GM19467 (cell line): ENCODE measurements around the gene RAB44.

Experiments
- ATAC-seq: cut with Tn5 transposase; IDR thresholded peaks from one replicate; pipeline ENCODE4 v1.9.1; 2021; ENCODE audit warnings: mild to moderate bottlenecking, moderate library complexity; ENCODE audit not compliant: unreplicated experiment

Gene RAB44

GRCh38 chr6:36749829-36750489, 52.3 kb downstream of the RAB44 start:
- ATAC-seq = no peak

DNA sequence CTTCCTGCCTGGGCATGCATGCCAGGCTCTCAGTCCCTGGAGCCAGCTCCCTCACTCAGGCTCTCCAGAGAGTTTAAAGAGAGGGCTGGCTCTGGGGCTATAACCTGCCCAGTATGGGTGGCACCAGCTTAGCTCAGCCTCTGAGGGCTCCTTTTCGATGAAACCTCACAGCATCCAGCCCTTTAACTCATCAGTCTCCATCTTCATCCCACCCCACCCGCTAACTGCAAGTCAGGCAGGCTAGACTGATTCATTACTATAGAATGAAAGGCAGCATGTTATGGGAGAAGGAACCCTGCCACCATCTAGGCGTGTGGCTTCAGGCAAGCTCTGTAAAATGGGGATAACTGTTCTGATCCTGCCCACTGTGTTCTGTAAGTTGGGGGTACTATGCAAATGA, 53.5 kb downstream of the RAB44 start:
- no peak for ATAC-seq

- no peak for ATAC-seq
Observed at GRCh38 chr6:36751833-36752186, 54.2 kb downstream of the RAB44 start.

GRCh38 chr6:36752187-36752885, 54.7 kb downstream of the RAB44 start:
- no peak for ATAC-seq

- peak; percentile 33 for ATAC-seq
Observed at GRCh38 chr6:36752886-36753506, 55.4 kb downstream of the RAB44 start.

GRCh38 chr6:36753671-36754405, 56.2 kb downstream of the RAB44 start:
- ATAC-seq = no peak

- no peak for ATAC-seq
Observed at GRCh38 chr6:36754582-36755434, 57.2 kb downstream of the RAB44 start.

GRCh38 chr6:36755435-36756348, 58.1 kb downstream of the RAB44 start:
- ATAC-seq = peak; percentile 32

DNA sequence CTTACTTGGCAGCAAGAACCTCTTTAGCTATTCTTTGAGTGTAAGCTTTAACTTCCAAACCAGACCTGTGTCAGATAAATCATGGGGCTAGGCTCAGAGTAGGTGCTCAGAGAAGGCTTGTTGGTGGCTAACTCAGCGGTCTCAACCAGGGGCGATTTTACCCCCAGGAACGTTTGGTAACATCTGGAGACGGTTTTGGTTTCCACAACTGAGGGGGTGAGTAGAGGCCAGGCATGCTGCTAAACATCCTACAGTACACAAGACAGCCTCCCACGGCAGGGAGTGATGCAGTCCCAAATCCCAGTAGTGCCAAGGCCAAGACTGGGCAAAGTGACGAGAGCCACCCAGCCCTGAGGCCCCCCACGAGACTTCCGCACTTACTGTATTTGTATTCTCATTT, 59.2 kb downstream of the RAB44 start:
- no peak for ATAC-seq

DNA sequence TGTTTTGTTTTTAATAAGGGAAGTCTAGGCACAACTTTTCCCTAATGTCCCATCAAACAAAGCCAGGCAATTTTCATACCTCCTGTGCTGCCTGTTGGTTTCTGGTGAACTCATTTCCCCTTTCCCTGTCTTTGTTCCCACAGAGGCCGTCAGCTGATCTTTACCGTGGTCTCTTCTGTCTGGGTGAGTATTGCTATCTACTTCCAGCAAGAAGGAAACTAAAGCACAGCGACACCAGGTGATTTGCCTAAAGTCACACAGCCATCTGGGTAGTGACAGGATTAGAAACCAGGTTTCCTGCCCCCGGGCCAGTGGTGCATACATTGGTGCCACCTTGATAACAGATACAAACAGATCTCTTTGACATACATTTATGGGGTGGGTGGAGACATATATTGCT, 59.6 kb downstream of the RAB44 start:
- no peak for ATAC-seq

DNA sequence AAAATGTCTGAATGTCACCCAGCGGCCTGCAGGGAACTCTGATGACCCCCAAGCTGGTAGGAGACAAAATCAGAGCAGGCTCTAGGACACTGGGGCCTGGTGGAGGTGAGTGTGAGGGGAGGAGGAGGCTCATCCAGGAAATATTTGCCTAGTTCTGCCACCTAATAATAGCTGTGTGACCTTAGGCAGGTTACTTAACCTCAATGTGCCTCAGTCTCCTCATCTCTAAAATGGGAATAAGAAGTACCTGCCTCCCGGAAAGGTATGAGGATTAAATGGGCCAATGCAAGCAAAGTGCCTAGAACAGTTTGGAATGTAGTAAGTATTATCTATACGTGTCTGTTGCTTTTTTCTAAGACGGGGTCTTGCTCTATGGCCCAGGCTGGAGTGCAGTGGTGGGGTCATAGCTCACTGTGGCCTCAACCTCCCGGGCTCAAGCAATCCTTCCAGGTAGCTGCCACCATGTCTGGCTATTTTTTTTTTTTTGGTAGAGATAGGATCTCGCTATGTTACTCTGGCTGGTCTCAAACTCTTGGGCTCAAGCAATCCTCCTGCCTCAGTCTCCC, 60.4 kb downstream of the RAB44 start:
- ATAC-seq = no peak

GRCh38 chr6:36758516-36759147, 61.0 kb downstream of the RAB44 start:
- no peak for ATAC-seq

GRCh38 chr6:36759148-36759759, 61.6 kb downstream of the RAB44 start:
- no peak for ATAC-seq

GRCh38 chr6:36760685-36761435, 63.2 kb downstream of the RAB44 start:
- ATAC-seq = no peak

DNA sequence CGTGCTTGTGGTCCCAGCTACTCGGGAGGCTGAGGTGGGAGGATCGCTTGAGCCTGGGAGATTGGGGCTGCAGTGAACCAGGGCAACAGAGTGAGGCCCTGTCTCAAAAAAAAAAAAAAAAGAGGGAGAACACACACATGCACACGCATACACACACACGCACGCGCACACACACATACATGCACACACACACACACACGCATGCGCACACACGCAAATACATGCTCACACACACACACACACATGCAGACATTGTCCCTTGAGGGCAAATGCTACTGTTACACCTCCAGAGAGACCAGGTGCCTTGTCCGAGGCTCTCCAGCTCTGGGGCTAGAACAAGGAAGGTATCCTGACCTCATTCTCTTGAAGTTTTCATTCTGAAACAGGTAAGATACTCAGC, 64.5 kb downstream of the RAB44 start:
- no peak for ATAC-seq

DNA sequence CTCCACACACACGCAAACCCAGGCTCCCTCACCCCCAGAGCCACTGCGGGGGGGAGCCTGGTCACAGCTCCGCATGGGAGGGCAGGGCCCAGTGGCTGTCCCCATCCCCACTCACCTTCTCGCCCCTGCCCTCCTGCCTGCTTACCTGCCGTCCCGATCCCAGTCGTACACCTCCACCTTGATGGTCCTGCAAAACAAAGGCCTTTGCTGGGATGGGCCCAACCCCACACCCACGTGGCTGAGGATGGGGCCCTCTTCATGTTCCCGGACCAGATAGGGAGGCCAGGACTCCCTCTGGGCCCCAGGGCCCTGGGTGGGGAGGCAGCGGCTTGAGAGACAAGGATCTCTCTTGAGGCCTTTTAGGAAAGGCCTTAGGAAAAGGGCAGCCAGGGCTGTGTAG, 67.6 kb downstream of the RAB44 start:
- no peak for ATAC-seq

GRCh38 chr6:36765594-36766398, 68.2 kb downstream of the RAB44 start:
- ATAC-seq = peak; percentile 65
